GM12872 (cell line): ENCODE measurements around the gene WNT7A.

Source experiments
- TF ChIP-seq, protein P1 (sequence below): IDR thresholded peaks from 3 replicates; pipeline ENCODE4 v1.5.1; 2011; ENCODE audit warnings: low read depth, mild to moderate bottlenecking, low read length, moderate library complexity; ENCODE audit not compliant: insufficient read depth

The WNT7A gene

DNA sequence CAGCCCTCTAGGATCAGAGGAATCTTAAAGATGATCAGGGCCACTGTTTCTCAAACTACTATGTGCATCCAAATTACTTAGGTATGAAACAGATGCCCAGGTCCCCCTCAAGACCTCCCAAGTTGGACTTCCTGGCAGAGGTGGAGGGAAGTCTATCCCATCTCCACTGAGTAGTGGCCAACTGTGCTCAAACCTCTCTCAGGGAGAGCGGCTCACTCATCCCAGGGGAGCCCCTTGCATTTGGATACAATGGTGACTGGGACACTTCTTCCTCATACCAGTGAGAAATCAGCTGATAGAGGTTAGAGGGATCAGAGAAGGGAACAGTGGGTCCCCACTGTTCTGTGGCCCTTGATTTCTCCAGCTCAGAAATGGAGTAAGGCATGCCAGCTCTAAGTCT lies 8.7 kb upstream of the WNT7A start:
- TF ChIP-seq, protein P1, sequence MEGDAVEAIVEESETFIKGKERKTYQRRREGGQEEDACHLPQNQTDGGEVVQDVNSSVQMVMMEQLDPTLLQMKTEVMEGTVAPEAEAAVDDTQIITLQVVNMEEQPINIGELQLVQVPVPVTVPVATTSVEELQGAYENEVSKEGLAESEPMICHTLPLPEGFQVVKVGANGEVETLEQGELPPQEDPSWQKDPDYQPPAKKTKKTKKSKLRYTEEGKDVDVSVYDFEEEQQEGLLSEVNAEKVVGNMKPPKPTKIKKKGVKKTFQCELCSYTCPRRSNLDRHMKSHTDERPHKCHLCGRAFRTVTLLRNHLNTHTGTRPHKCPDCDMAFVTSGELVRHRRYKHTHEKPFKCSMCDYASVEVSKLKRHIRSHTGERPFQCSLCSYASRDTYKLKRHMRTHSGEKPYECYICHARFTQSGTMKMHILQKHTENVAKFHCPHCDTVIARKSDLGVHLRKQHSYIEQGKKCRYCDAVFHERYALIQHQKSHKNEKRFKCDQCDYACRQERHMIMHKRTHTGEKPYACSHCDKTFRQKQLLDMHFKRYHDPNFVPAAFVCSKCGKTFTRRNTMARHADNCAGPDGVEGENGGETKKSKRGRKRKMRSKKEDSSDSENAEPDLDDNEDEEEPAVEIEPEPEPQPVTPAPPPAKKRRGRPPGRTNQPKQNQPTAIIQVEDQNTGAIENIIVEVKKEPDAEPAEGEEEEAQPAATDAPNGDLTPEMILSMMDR = no peak

- TF ChIP-seq, protein P1 = no peak
Observed at GRCh38 chr3:13887495-13888300, 7.8 kb upstream of the WNT7A start.

DNA sequence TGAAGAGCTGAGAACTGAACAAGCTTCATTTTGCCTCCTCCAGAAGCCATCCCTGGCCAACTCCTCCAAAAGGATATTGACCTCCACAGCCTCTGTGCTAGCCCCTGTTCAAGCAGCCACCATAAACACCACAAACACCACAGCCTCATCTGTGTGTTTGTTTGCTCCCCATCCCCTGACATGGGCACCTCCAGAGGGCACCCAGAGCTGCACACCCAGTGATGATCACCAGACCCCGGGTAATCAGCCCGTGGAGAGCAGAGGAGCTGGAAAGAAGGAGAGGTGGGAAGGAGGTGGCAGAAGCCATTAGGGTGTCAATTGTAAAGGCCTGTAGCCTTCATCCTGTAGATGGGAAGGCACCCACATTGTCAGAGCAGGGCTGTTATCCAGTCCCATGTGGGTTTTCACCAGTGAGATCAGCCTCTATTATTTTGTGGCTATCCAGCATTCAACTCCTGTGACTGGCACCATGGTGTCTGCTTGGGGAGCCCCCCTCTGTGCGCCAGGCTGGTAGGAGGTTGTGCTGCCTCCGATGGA lies 6.8 kb upstream of the WNT7A start:
- TF ChIP-seq, protein P1 = no peak

- TF ChIP-seq, protein P1 = no peak
Observed at GRCh38 chr3:13885704-13886010, 5.8 kb upstream of the WNT7A start.

- TF ChIP-seq, protein P1 = peak; percentile 84
Observed at GRCh38 chr3:13884851-13885703, 5.2 kb upstream of the WNT7A start.

DNA sequence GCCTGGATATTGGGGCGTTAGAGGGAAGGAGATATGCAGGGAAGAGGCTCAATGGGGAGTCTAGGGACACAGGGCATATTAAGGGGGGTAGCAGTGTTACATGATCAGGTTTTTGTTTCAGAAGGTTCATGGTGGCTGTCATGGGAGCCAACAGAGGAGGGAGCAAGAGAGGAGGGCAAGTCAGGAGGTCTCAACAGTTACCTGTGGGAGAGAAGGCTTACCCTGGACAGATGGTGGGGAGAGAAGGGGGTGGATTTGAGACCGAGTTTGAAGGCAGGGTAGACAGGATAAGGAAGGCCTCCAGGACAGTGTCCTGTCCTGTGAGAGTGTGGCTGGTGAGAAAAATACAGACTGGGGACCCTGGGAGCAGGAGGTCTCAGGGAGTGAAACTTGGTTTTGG lies 3.8 kb upstream of the WNT7A start:
- TF ChIP-seq, protein P1 = no peak

DNA sequence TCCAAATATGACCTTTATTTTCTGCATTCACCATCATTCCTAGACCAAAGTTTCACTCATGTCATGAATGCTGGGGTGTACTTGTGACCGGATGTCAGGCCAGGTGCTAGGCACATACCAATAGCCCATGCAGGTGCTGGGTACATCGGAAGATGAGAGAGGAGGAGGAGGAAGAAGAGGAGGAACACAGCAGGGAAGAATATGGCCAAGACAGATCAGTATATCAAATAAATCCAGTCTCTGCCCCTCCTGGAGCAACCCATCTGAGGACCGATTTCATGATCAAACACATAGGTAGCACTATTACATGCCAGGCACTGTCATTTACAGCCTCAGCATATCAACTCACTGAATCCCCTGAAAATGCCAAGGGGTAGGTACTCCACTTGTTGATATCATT lies 3.0 kb upstream of the WNT7A start:
- TF ChIP-seq, protein P1 = no peak
